MCF 10A (cell line): ENCODE results near the gene SUPT6H. TPM values are rescaled to one million over a fixed set of nuclear protein-coding genes. Genes with fewer than 3 reads are reported as not detected.

ENCODE experiments used
- BruUV-seq: library from RNA; stranded (reverse); fragments of 400-500 nt; replicated peaks from 2 replicates; lab custom pipeline; 2021; lab: Mats Ljungman, UMichigan
- CTCF ChIA-PET: fragments of 300-600 bp; sonication (Branson Sonifier 250); formaldehyde crosslinking; extraction: SDS; loops from one replicate; lab custom pipeline; 2021; ENCODE audit warnings: antibody characterized with exemption, inconsistent platforms; lab: Yijun Ruan, JAX
- POLR2A ChIA-PET: fragments of 300-600, 350-650 bp; sonication (Branson Sonifier 250); formaldehyde crosslinking; extraction: SDS; loops from one replicate; lab custom pipeline; 2020; ENCODE audit warnings: antibody characterized with exemption, inconsistent platforms; lab: Yijun Ruan, JAX
- DNase-seq: peaks from one replicate; pipeline ENCODE4 v3.0.0-alpha.2; 2018; ENCODE audit not compliant: unreplicated experiment
- H3K27ac Mint-ChIP-seq: one replicate; pipeline ENCODE4 v1.8.0; 2022; ENCODE audit warnings: mild to moderate bottlenecking, low read depth, mixed read lengths; ENCODE audit not compliant: unreplicated experiment
- H3K27me3 Mint-ChIP-seq: one replicate; pipeline ENCODE4 v1.8.0; 2022; ENCODE audit warnings: mixed read lengths; ENCODE audit not compliant: insufficient read depth, unreplicated experiment
- H3K36me3 Mint-ChIP-seq: one replicate; pipeline ENCODE4 v1.8.0; 2022; ENCODE audit warnings: mild to moderate bottlenecking, moderate library complexity, mixed read lengths; ENCODE audit not compliant: insufficient read depth, unreplicated experiment
- H3K4me1 Mint-ChIP-seq: one replicate; pipeline ENCODE4 v1.8.0; 2022; ENCODE audit warnings: mixed read lengths; ENCODE audit not compliant: insufficient read depth, unreplicated experiment
- H3K4me3 Mint-ChIP-seq: one replicate; pipeline ENCODE4 v1.8.0; 2022; ENCODE audit warnings: mild to moderate bottlenecking, moderate library complexity, mixed read lengths; ENCODE audit not compliant: unreplicated experiment
- H3K9me3 Mint-ChIP-seq: one replicate; pipeline ENCODE4 v1.8.0; 2022; ENCODE audit warnings: mixed read lengths; ENCODE audit not compliant: unreplicated experiment
- intact Hi-C: fragments of 100-400 bp; cut with micrococcal nuclease; formaldehyde crosslinking; loops from 2 replicates; pipeline ENCODE4 v1.14.1; 2022
- total RNA-seq: library from RNA; stranded (reverse); gene quantifications from 2 replicates; pipeline ENCODE4 v1.2.3, GENCODE V29; 2022
- TF ChIP-seq, protein P1 (sequence below): fragments of 200-600 bp; IDR thresholded peaks from one replicate; pipeline ENCODE4 v1.8.0; 2022; ENCODE audit warnings: antibody characterized with exemption, mild to moderate bottlenecking; ENCODE audit not compliant: unreplicated experiment

SUPT6H gene
- total RNA-seq, 1 experiment from 2014 or later, result 81.7 TPM

DNA sequence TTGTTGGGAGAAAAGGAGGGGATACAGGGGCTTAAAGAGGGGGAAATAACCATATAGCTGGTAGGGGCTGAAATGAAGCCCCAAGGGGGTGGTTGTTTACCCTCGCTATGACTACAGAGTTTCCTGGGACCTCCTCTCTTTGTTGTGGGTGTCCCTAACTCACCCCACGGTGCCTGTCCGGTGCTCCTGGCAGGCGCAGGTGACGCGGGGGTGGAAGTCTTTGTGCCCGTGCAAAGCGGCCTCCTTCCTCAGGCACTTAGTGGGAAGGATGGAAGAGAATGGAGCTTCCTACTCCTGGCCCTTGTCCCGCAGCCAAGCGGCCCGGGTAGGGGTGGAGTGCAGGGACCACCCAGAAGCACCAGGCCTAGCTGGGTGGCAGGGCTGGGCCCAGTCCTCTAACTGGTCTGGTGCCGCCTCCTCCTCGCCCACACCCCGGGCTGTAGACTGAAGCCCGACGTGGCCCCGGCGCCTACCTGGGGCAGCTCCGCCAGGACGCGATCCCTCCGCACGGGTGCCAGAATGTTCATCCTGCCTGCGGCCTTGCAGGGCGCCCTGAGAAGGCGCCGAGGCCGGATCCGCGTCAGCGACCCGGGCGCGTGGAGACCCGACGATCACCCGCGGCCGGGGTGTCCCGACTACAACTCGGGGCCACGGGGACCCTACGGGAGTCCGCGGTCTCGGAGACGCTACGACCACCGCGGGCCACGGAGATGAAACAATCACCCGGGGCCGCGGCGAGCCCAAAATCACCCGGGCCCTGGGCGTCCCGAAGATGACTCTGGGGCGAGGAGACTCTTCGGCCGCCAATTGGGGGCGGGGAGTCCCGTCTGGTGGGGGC lies 55.0 kb downstream of the SUPT6H start:
- no peaks in the 10 kb centered on the region for H3K27me3 Mint-ChIP-seq
- BruUV-seq, result no TSS peak
- ChIA-PET CTCF (interaction anchor here (0.6 to 2.1 kb wide), 5 partner anchors 9 to 115 kb away, joined by 3 to 12 read pairs (median 3); partner anchors contain the start of gene TLCD1), POLR2A (interaction anchor here (0.6 to 3.6 kb wide), 16 partner anchors 9 to 675 kb away, joined by 3 to 31 read pairs (median 4); partner anchors contain the start of genes ALDOC, BLTP2, NEK8 and SDF2)
- DNase-seq, result peak; percentile 43
- no peaks in the 10 kb centered on the region for H3K9me3 Mint-ChIP-seq
- TF ChIP-seq, protein P1, sequence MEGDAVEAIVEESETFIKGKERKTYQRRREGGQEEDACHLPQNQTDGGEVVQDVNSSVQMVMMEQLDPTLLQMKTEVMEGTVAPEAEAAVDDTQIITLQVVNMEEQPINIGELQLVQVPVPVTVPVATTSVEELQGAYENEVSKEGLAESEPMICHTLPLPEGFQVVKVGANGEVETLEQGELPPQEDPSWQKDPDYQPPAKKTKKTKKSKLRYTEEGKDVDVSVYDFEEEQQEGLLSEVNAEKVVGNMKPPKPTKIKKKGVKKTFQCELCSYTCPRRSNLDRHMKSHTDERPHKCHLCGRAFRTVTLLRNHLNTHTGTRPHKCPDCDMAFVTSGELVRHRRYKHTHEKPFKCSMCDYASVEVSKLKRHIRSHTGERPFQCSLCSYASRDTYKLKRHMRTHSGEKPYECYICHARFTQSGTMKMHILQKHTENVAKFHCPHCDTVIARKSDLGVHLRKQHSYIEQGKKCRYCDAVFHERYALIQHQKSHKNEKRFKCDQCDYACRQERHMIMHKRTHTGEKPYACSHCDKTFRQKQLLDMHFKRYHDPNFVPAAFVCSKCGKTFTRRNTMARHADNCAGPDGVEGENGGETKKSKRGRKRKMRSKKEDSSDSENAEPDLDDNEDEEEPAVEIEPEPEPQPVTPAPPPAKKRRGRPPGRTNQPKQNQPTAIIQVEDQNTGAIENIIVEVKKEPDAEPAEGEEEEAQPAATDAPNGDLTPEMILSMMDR, result no peak
- intact Hi-C loops, result no loop called here
- H3K4me3 Mint-ChIP-seq, result peak overlapping the region; percentile 91
- H3K36me3 Mint-ChIP-seq, result peaks cover 61% of the 10 kb centered on the region
- H3K27ac Mint-ChIP-seq, result peak overlapping the region; percentile 97
- peaks cover 36% of the 10 kb centered on the region for H3K4me1 Mint-ChIP-seq

DNA sequence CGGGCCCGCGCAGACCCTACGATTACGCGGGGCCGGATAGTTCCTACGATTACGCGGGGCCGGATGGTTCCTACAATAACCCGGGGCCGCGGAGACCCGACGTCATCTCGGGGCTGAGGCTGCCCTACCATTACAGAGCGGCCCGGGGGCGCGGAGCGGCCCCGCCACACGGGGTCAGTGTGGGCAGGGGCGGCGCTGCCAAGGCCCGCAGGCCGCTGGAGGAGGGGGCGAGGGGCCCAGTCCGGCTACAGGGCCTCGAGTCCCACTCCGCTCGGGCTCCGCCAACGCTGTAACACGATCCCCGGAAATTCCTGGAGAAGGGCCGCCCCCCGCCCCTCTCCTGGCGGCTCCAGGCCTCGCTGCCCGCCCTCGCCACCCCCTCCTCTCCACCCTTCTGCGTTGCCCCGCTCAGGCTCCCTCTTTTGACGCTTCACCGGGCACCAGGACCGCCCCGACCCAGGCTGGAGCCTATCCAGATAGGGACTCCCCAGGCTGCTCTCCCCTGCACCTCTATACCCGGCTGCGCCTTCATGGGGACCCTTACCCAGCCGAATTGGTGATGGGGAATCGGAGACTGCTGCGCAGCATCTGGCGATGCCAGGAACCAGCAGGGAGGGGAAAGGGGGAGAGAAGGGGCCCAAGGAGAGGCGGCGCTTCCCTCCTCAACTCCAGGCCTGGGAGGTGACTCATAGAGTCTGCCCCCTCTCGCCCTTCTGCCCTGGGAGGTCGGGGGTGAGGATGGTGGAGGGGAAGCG lies 55.8 kb downstream of the SUPT6H start, which contains the start of gene RAB34:
Gene RAB34, minus strand, starts transcription at position 291 of the 755 bp plus-strand sequence. CDS start 602 bp downstream, outside the sequence.
- Mint-ChIP-seq H3K4me3 (peak within 1 kb of the TSS; percentile 91), H3K9me3 (no peaks in the 10 kb centered on the region), H3K27me3 (no peaks in the 10 kb centered on the region), H3K36me3 (peaks cover 63% of the 10 kb centered on the region), H3K4me1 (peaks cover 31% of the 10 kb centered on the region), H3K27ac (peak within 1 kb of the TSS; percentile 97)
- DNase-seq, result peak; percentile 90
- POLR2A ChIA-PET, result interaction anchor here (2.5 to 18.0 kb wide), 6 partner anchors 8 to 233 kb away, joined by 17 to 1135 read pairs (median 75); partner anchors contain the start of genes BLTP2, NEK8, PHF12 and SDF2
- CTCF ChIA-PET, result interaction anchor here (2.1 kb wide), 1 partner anchor 9 kb away, joined by 12 read pairs; the partner anchor contains the start of gene TLCD1
- intact Hi-C loops, result loop anchor here (2.0 kb wide), 1 partner anchor 71 kb away; no protein-coding TSS in a partner anchor
- TF ChIP-seq, protein P1, result peak; percentile 26
- no TSS peak for BruUV-seq

DNA sequence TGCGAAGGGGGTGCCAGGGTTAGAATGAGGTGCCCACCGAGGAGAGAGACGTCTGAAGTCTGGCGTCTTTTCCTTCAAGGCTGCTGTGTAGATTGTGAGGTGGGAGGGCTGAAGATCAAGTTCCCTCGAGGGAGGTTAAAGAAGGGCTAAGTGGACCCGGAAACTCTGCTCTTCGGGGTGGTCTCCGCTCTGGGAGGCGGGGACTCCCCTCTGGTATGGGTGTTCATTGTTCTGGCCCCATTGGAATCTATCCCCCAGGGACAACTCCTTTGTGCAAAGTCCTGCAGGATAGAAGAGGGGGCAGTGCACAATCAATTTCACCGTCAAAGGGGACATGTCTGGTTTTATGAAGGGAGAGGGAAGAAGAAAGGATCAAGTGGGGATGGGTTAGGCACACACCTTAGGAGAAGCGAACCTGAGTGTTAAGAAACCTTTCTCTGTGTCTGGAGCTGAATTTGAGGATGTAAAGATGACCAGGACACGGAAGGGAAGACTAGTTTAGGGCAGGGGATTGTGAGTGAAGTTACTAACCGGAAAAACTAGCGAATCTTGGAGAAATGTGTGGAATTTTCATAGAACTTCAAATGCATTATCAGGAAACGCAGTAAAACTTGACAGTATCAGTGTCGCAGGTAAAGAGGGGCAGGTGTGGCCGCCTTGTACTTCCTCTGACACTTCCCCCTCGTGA lies 56.5 kb downstream of the SUPT6H start:
- TF ChIP-seq, protein P1, result no peak
- no TSS peak for BruUV-seq
- H3K4me3 Mint-ChIP-seq, result peak overlapping the region; percentile 91
- DNase-seq, result no peak
- CTCF ChIA-PET, result interaction anchor here (1.4 kb wide), 1 partner anchor 72 kb away, joined by 8 read pairs; no protein-coding TSS in a partner anchor
- no peaks in the 10 kb centered on the region for H3K27me3 Mint-ChIP-seq
- H3K27ac Mint-ChIP-seq, result peak overlapping the region; percentile 97
- peaks cover 65% of the 10 kb centered on the region for H3K36me3 Mint-ChIP-seq
- intact Hi-C loops, result loop anchor here (2.0 kb wide), 1 partner anchor 72 kb away; no protein-coding TSS in a partner anchor
- POLR2A ChIA-PET, result interaction anchor here (1.2 to 18.0 kb wide), 7 partner anchors 10 to 232 kb away, joined by 5 to 1135 read pairs (median 73); partner anchors contain the start of genes BLTP2, NEK8, PHF12 and SDF2
- H3K9me3 Mint-ChIP-seq, result no peaks in the 10 kb centered on the region
- peaks cover 31% of the 10 kb centered on the region for H3K4me1 Mint-ChIP-seq
